SIG-M5 treated with dmso at 0.1 percent for 504 hours (cell line): ENCODE results near the gene SLC39A11.
"Not testable (repeated sequence)": the region's sequence is repeated elsewhere in the genome, so short reads cannot be mapped to it uniquely, and the experiment has no call there.

Source experiments
- DNase-seq: peaks from one replicate; lab custom pipeline; 2025; ENCODE audit not compliant: unreplicated experiment; lab: John Stamatoyannopoulos, UW

The SLC39A11 gene

DNA sequence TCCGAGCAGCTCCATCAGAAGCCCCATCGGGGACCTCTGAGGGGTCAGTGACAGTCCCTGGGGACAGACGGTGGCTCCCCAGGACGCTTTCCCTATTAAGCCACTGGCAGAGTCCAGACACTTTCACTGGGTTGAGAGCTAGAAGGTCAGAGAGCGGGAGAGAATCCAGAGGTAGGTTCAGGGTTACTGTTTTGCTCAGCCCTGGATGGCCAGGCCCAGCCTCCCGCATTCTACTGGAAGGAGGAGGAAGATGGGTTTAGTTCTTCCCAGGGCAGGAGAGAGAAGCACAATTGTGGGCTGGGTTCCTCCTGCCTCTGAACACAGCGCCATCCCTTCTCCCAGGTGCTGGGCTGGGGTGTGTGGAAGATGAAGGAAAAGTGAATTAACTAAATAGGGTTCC is 452.8 kb downstream of the SLC39A11 start:
- no peak for DNase-seq

GRCh38 chr17:72638932-72639331 is 453.6 kb downstream of the SLC39A11 start:
- not testable (repeated sequence) for DNase-seq

- DNase-seq = no peak
Measured at GRCh38 chr17:72635034-72635635, 457.4 kb downstream of the SLC39A11 start.

DNA sequence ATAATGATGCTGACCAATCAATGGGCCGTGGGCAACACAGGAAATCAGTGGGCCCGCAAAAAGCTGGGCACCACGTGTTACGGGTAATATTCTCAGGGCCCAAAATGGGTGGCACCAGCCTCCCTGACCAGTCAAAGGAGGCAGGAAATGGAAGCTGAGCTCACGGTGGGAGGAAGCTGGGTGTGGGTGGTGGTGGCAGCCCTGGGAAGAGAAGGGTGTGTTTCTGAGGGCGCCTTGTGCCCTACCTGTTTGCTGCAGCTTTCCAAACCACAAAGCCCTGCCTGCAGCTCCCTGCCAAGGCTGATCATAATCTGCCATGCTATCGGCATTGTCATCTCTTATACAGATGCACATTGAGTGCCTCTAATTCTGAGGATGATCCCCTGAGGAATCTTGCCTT is 457.9 kb downstream of the SLC39A11 start:
- no peak for DNase-seq

DNA sequence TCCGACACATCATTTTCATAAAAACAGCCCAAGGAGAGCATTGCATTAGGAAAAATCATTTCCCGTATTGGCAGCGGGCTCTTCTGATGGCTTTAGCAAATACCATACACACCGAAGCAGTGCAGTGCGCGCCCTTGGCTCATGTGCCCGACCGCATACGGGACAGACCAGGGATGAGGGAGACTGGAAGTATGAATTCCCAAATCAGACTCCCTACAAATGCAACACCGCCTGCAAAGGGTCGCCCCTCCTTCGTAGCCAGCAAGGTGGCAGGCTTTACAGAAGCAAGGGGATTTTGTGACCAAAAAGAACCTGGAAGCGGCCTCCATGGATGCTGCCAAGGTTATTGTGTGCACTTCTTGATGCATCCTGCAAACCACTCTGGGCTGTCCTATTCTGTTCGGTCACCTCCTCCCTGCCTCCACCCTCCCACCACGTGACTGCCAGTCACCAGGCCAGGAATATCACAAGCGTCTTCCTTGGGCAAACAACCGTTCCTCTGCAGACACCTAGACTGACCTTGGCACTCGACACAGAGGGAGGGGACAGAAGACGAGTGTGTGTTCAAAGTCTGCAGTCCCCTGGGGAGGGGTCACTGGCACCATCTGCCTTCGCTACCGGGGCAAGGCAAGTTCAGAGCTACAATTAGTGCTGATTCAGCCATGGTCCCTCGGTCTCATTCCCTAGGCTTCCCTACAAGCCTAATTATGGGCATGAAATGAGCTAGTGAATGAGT is 460.4 kb downstream of the SLC39A11 start:
- DNase-seq = no peak

GRCh38 chr17:72631568-72631948 is 460.9 kb downstream of the SLC39A11 start:
- DNase-seq = no peak

GRCh38 chr17:72624652-72625051 is 467.8 kb downstream of the SLC39A11 start:
- DNase-seq = no peak

GRCh38 chr17:72624226-72624625 is 468.3 kb downstream of the SLC39A11 start:
- DNase-seq = no peak

- no peak for DNase-seq
Measured at GRCh38 chr17:72622661-72623433, 469.6 kb downstream of the SLC39A11 start.

- DNase-seq = no peak
Measured at GRCh38 chr17:72619976-72620650, 472.4 kb downstream of the SLC39A11 start.

DNA sequence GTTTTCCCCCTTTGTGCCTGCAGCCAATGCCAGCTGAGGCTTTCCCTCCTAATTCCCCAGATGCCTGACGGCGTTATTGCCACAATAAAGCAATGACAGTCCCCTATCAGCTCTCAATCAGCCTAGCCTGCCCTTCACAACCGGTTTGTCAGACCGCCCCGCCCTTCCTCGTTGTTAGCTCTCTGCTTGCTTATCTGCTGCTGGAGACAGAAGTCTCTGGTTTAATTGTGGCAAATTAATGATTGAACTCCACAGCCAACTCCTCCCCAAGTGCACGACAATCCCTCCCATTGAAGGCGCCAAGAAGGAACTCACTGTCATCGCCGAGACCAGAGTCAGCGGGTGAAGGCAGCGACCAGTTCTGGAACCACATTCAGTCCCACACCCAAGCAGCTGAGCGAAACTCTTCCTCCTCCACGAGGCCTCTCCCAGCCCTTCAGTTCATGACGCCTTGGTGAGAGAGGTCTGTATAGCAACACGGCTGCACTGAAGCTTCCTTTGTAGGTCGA is 474.4 kb downstream of the SLC39A11 start:
- DNase-seq = no peak

DNA sequence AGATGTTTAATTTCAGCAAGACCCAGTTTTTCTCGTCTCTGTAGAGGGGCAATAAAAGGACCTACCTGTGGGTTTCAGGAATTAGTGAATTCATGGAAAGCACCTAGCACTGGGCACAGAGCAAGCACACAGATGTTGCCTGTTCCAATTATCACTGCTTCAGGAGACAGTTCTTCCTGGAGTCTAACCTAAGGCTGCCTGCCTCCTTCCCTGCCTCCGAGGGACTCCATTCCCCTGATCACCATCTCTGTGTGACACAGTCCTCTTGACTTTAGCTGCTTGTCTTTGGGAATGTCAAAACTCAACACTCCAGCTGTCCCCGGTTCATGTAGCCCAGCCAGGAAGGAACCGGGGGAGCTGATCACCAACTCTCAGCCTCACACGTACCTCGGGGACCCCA is 474.9 kb downstream of the SLC39A11 start:
- no peak for DNase-seq

DNA sequence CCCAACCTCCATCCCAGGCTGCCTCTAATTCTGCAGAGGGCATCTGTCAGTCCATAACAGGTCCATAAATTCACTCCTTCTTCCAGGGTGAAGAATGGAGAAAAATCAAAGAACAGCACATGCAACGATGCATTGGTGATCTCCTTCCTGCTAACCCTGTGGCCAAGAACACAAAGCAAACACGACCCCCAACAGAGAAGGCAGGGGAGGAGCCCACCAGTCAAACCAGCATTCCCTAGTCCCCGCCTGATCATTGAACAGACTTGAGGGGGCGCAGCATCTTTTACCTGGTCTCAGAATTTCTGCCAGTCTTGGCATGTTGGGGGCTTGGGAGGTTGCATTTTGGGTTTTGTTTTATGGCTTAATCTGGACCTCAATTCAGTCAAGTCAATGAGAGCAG is 476.0 kb downstream of the SLC39A11 start:
- no peak for DNase-seq

DNA sequence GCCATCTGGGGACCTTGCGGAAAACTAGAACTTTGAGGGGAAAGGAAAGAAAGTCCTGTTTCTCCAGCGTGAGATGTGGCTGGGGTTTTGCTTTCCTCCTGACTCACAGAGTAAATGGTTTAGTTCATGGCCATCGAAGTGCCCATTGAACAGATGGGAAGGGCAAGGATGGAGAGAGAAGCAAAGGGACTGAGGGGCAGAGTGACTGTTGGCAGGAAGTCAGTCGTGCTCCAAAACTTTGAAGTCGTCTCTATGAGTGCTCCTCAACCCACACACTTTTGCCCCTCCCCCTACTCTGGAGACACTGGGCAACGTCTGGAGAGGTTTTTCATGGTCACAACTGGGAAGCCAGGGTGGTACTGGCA is 476.9 kb downstream of the SLC39A11 start:
- DNase-seq = no peak

DNA sequence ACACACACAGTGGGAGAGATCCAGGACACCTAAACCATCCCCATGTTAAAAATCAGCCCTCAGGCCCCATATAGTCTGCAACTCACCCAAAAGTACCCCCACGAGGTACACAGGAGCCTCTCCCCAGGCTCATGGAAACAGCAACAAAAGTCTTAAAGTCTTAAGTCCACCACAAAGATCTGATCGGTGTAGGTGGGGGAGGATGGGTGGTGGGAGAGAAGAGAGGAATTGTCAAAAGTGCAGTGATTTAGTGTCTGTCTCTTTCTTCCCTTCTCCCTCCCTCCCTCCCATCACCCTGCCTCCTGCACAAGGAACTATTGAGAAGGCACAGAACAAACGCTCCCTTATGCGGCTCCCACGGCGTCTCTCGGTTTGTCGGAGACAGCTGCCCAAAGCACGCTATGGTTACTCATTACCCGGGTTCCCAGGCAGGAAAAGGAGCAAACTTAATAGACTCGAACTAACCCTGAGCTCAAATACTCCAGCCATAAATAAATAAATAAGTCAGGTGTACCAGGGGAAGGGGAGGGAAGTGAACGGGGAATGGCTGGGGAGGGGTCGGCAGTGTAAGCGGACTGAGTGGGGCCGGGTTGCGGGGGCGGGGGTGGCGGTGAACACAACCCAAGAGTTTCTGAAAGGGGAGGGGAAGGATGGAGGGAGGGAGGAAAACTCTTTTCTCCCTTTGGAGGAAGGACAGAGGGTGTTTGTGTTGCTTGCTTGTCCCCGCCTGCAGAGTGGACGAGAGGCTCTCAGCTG is 477.4 kb downstream of the SLC39A11 start:
- DNase-seq = no peak

GRCh38 chr17:72614476-72614870 is 478.0 kb downstream of the SLC39A11 start:
- DNase-seq = no peak

DNA sequence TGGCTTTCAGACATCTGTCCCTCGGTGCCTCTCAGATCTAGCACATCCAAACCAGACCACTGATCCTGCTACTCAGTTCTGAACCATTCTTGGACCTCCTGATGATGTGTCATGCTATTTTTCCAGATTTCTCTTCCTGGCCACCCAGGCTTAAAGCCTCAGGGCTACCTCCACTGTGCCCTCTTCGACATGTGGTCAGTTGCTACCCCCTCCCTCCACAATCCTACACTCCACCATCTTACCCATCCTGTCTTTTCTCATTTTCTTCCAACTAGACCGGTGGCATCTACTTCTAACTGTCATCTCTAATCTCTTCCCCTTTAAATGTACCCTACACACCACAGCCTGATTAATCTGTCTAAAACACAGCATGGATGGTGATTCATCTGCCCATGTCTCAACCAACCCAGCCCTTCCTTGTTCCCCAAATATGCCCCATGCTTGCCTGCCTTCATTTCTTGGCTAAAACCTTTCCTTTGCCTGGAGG is 478.6 kb downstream of the SLC39A11 start:
- peak; percentile 65 for DNase-seq

DNA sequence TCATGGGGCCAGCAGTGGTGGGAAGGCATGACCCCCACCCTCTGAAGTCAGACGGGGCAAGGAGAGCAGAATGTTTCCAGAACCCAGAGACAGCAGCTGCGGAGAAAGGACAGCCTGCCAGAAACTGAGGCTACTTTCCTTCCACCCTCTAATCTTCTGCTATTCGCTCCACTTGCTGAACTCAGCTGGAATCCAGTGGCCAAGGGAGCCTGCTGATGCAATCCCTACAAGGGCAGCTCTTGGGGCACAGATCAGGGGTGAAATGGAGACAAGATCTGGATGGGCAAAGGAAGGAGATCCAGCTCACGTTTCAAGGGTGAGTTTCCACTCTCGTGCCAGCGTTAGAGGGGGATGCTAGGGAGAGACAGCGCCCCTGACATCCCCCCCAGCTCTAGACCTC is 479.1 kb downstream of the SLC39A11 start:
- no peak for DNase-seq

- DNase-seq = no peak
Measured at GRCh38 chr17:72611172-72611571, 481.3 kb downstream of the SLC39A11 start.

- no peak for DNase-seq
Measured at GRCh38 chr17:72609501-72609900, 483.0 kb downstream of the SLC39A11 start.

GRCh38 chr17:72608436-72608835 is 484.1 kb downstream of the SLC39A11 start:
- DNase-seq = no peak
